Right lobe of liver (tissue), 6 donors: ENCODE results near the gene APOL3. TPM values are rescaled to one million over a fixed set of nuclear protein-coding genes. Genes with fewer than 3 reads are reported as not detected.
"Not testable (repeated sequence)": the region's sequence is repeated elsewhere in the genome, so short reads cannot be mapped to it uniquely, and the experiment has no call there.

Source experiments
- ATAC-seq, 4 donors: fragments of 200-7000 bp; cut with Tn5 transposase; one replicate each; pipeline ENCODE4 v1.9.1; 2020; ENCODE audit warnings: mild to moderate bottlenecking in 4 of 4, moderate library complexity in 4 of 4
- DNase-seq, 3 donors: peaks; one replicate each; pipeline ENCODE4 v3.0.0-alpha.2; 2020
- H3K27ac ChIP-seq, 3 donors: fragments of 200-600 bp; one replicate each; pipeline ENCODE4 v1.8.0; 2022
- H3K27me3 ChIP-seq, 2 donors: fragments of 200-600 bp; one replicate each; pipeline ENCODE4 v1.8.0; 2022
- H3K36me3 ChIP-seq, 4 donors: fragments of 200-600 bp; sonication (generic) in 1 of 4; one replicate each; pipeline versions ENCODE4 v1.5.1 to v1.8.0; 2017 to 2022; ENCODE audit warnings: control low read depth in 1 of 4
- H3K4me1 ChIP-seq, 4 donors: fragments of 200-600 bp; sonication (generic) in 1 of 4; one replicate each; pipeline versions ENCODE4 v1.5.1 to v1.8.0; 2017 to 2022; ENCODE audit warnings: control low read depth in 1 of 4
- H3K4me3 ChIP-seq, 3 donors: fragments of 200-600 bp; one replicate each; pipeline ENCODE4 v1.8.0; 2022
- H3K9me3 ChIP-seq, 4 donors: fragments of 200-600 bp; sonication (generic) in 1 of 4; one replicate each; pipeline versions ENCODE4 v1.5.1 to v1.8.0; 2017 to 2022; ENCODE audit warnings: control low read depth in 1 of 4
- POLR2A ChIP-seq: fragments of 450-650 bp; IDR thresholded peaks from one replicate; pipeline ENCODE4 v1.6.1; 2017; ENCODE audit warnings: antibody characterized with exemption, mild to moderate bottlenecking
- WGBS: methylation state at CpG from one replicate; pipeline ENCODE4 v1.1.6; 2018; ENCODE audit warnings: low coverage, low lambda C conversion rate; ENCODE audit not compliant: insufficient coverage; ENCODE audit errors: missing lambda C conversion rate; 5-methylcytosine and 5-hydroxymethylcytosine counted together
- intact Hi-C, 2 donors: fragments of 100-400 bp; cut with DNase I; formaldehyde crosslinking; loops; one replicate each; pipeline versions ENCODE4 v1.11.2 to v1.14.1; 2022
- total RNA-seq, 6 experiments: library from RNA; depleted of rRNA in 2 of 6; stranded (reverse); fragments of >200 nt in 2 of 6; fragmentation: NEBNext Ultra II Directional in 3 of 6; extraction: Animal tissue kit (Norgen Biotek cat#: 25700) in 3 of 6; gene quantifications; one replicate each; pipeline versions ENCODE4 v1.1.0 to v1.2.4, GENCODE V29; 2016 to 2023
- TF ChIP-seq, protein P1 (sequence below), 4 donors: fragments of 200-600 bp in 3 of 4; fragments of 450-650 bp in 1 of 4; IDR thresholded peaks; one replicate each; pipeline versions ENCODE4 v1.5.1 to v1.8.0; 2016 to 2022; ENCODE audit warnings: antibody characterized with exemption in 4 of 4, mild to moderate bottlenecking in 2 of 4
- donor health status: DM: no; HTN: yes; CAD: no.
- donor health status: DM: no; HTN: no; CAD: no.
- donor health status: DM: no; HTN: no; CAD: no.
- donor health status: DM: no; HTN: yes; CAD: no.
- donor health status: DM: no; HTN: yes; CAD: no.

The APOL3 gene
- total RNA-seq, 6 experiments from 2014 or later: 21.7 to 80.5 (median 30.2) TPM

DNA sequence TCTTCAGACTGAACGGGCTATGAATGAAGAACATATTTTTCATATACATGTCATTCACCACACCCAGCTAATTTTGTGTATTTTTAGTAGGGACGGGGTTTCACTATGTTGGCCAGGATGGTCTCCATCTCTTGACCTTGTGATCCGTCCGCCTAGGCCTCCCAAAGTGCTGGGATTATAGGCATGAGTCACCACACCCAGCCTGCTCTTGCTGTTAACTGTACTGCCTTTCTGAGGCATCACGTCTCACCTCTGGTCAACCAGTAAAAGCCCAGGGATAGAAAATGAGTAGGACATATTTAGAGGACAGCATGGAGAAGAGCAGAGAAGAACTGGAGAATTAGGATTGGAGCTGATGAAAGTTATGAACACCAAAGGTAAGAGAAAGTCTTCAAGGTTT, 55.6 kb downstream of the APOL3 start:
- 93% methylated on average over 5 of the region's 5 CpGs for WGBS
- ATAC-seq (no peak), DNase-seq (no peak)
- Histone ChIP-seq H3K27ac (no peak overlapping the region), H3K4me1 (no peaks in the 10 kb centered on the region), H3K27me3 (no peaks in the 10 kb centered on the region), H3K9me3 (no peaks in the 10 kb centered on the region), H3K4me3 (no peak overlapping the region), H3K36me3 (no peaks in the 10 kb centered on the region)
- intact Hi-C loops: no loop called here
- TF ChIP-seq POLR2A: no peak
- TF ChIP-seq, protein P1, sequence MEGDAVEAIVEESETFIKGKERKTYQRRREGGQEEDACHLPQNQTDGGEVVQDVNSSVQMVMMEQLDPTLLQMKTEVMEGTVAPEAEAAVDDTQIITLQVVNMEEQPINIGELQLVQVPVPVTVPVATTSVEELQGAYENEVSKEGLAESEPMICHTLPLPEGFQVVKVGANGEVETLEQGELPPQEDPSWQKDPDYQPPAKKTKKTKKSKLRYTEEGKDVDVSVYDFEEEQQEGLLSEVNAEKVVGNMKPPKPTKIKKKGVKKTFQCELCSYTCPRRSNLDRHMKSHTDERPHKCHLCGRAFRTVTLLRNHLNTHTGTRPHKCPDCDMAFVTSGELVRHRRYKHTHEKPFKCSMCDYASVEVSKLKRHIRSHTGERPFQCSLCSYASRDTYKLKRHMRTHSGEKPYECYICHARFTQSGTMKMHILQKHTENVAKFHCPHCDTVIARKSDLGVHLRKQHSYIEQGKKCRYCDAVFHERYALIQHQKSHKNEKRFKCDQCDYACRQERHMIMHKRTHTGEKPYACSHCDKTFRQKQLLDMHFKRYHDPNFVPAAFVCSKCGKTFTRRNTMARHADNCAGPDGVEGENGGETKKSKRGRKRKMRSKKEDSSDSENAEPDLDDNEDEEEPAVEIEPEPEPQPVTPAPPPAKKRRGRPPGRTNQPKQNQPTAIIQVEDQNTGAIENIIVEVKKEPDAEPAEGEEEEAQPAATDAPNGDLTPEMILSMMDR (IDR thresholded peaks at IDR 0.05): no peak

DNA sequence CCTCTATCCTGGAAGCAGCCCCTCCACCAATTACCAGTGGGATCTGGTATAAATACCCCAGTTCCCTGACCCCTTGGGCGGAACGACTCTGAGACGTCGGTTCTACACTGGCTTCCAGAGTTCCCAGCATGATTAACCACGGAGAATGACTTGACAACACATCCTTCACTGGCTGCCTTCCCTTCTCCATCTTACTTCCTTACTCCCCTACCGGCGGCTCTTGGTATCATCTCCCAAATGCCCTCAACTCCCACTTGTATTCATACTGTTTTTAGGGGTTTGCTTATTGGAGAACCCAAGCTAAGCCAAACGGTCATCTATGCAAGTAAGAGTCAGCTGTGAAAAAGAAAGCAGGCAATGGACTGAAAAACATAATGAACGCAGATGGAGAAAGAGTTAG, 56.1 kb downstream of the APOL3 start:
- Histone ChIP-seq H3K4me1 (no peaks in the 10 kb centered on the region), H3K9me3 (no peaks in the 10 kb centered on the region), H3K27ac (no peak overlapping the region), H3K27me3 (no peaks in the 10 kb centered on the region), H3K36me3 (no peaks in the 10 kb centered on the region), H3K4me3 (no peak overlapping the region)
- WGBS: 63% methylated on average over 9 of the region's 9 CpGs
- ATAC-seq (no peak), DNase-seq (no peak)
- intact Hi-C loops: no loop called here
- TF ChIP-seq POLR2A: no peak
- TF ChIP-seq, protein P1 (IDR thresholded peaks at IDR 0.05): no peak

DNA sequence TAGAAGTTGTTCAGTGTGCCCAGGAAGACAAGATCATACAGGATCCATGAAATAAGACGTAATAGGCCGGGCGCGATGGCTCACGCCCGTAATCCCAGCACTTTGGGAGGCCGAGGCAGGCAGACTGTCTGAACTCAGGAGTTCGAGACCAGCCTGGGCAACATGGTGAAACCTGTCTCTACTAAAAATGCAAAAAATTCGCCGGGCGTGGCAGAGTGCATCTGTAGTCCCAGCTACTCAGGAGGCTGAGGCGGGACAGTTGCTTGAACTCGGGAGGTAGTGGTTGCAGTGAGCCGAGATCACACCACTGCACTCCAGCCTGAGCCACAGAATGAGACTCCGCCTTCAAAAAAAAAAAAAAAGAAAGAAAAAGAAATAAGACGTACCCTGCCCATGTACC, 56.7 kb downstream of the APOL3 start:
- H3K9me3 ChIP-seq: no peaks in the 10 kb centered on the region
- WGBS: 84% methylated on average over 15 of the region's 16 CpGs

DNA sequence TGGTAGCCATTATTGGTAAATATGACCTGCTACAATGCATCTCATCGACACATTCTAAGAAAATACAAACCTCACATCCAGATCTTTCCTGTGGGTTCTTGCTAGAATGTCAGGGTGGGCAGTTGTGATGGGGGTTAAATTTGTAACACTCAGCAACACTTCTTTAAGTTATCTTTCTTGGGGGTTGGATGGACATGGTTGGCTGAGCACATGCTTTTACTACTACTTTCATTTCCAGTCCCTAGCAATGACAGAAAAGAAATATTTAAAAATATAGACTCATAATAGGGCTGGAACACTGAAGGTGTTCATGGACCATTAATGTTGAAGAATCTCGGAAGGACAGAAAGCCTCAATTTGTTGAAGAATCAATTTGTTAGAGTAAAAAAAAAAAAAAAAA, 57.6 kb downstream of the APOL3 start:
- no peak for DNase-seq
- Histone ChIP-seq H3K27ac (no peak overlapping the region), H3K27me3 (no peaks in the 10 kb centered on the region), H3K4me1 (no peaks in the 10 kb centered on the region), H3K36me3 (no peaks in the 10 kb centered on the region), H3K9me3 (no peaks in the 10 kb centered on the region), H3K4me3 (no peak overlapping the region)
- 93% methylated on average over 2 of the region's 2 CpGs for WGBS
- no peak for ATAC-seq
- TF ChIP-seq, protein P1 (IDR thresholded peaks at IDR 0.05): no peak
- TF ChIP-seq POLR2A: no peak
- intact Hi-C loops: no loop called here

More for the DNA sequence above, 56.7 kb downstream of the APOL3 start:
- no peak overlapping the region for H3K4me3 ChIP-seq
- no peak for DNase-seq
- no peaks in the 10 kb centered on the region for H3K27me3 ChIP-seq
- no peaks in the 10 kb centered on the region for H3K4me1 ChIP-seq
- H3K36me3 ChIP-seq: no peaks in the 10 kb centered on the region
- TF ChIP-seq, protein P1 (IDR thresholded peaks at IDR 0.05): no peak
- no peak for TF ChIP-seq POLR2A
- intact Hi-C loops: no loop called here
- H3K27ac ChIP-seq: no peak overlapping the region
- ATAC-seq: no peak

DNA sequence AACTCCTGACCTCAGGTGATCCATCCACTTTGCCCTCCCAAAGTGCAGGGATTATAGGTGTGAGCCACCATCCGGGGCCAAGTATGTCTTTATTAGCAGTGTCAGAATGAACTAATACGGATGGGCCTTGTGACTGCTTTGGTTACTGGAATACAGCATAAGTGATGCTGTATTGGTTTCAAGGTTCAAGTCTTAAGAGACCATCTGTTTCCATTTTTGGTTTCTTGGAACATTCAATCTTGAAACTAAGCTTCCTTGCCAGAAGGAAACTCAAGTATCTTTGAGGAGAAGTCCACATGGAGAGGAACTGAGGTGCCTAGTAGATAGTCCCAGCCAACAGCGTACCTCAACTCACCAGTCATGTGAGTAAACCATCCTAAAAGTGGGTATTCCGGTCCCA, 58.8 kb downstream of the APOL3 start:
- Histone ChIP-seq H3K4me3 (no peak overlapping the region), H3K36me3 (no peaks in the 10 kb centered on the region), H3K9me3 (no peaks in the 10 kb centered on the region), H3K4me1 (no peaks in the 10 kb centered on the region), H3K27ac (no peak overlapping the region), H3K27me3 (no peaks in the 10 kb centered on the region)
- DNase-seq: no peak
- intact Hi-C loops: no loop called here
- no peak for ATAC-seq
- TF ChIP-seq, protein P1 (IDR thresholded peaks at IDR 0.05): no peak
- no peak for TF ChIP-seq POLR2A
- WGBS: 90% methylated on average over 4 of the region's 4 CpGs

DNA sequence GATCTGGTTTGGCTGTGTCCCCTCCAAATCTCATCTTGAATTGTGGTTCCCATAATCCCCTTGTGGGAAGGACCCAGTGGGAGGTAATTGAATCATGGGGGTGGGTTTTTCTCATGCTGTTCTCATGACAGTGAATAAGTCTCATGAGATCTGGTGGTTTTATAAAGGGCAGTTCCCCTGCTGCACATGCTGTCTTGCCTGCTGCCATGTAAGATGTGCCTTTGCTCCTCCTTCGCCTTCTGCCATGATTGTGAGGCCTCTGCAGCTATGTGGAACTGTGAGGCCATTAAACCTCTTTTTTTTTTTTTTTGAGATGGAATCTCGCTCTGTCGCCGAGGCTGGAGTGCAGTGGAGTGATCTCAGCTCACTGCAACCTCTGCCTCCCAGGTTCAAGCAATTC, 59.6 kb downstream of the APOL3 start:
- WGBS: 76% methylated on average over 3 of the region's 4 CpGs
- intact Hi-C loops, H3K27ac ChIP-seq: not testable (repeated sequence)

More for the DNA sequence above, 59.6 kb downstream of the APOL3 start:
- not testable (repeated sequence) for H3K27me3 ChIP-seq, DNase-seq, H3K4me1 ChIP-seq, H3K4me3 ChIP-seq, H3K36me3 ChIP-seq, H3K9me3 ChIP-seq, ATAC-seq
